Thoracic aorta (tissue), 2 donors: ENCODE results near the gene GIMD1. TPM values are rescaled to one million over a fixed set of nuclear protein-coding genes. Genes with fewer than 3 reads are reported as not detected.
"Not testable (repeated sequence)": the region's sequence is repeated elsewhere in the genome, so short reads cannot be mapped to it uniquely, and the experiment has no call there.

Source experiments
- ATAC-seq: fragments of 150-250 bp; one replicate; pipeline ENCODE4 v1.8.0; 2017; ENCODE audit warnings: low read depth; ENCODE audit not compliant: insufficient number of reproducible peaks, low FRiP score
- DNase-seq: peaks from one replicate; pipeline ENCODE4 v3.0.0-alpha.2; 2020; ENCODE audit warnings: low spot score
- H3K27ac ChIP-seq, 2 donors: fragments of 200-600 bp; sonication (generic); 1 replicate in 1 of 2; 2 replicates in 1 of 2; pipeline ENCODE4 v1.5.1; 2016; ENCODE audit warnings: mild to moderate bottlenecking in 2 of 2, moderate library complexity in 2 of 2
- H3K27me3 ChIP-seq: fragments of 200-600 bp; sonication (generic); replicated peaks from 2 replicates; pipeline ENCODE4 v1.6.0; 2016; ENCODE audit warnings: mild to moderate bottlenecking; ENCODE audit not compliant: insufficient read depth
- H3K36me3 ChIP-seq: fragments of 200-600 bp; sonication (generic); one replicate; pipeline ENCODE4 v1.5.1; 2016
- H3K4me1 ChIP-seq, 2 donors: fragments of 200-600 bp; sonication (generic); 1 replicate in 1 of 2; 2 replicates in 1 of 2; pipeline versions ENCODE4 v1.5.1 to v1.6.0; 2016; ENCODE audit warnings: low read depth in 2 of 2, mild to moderate bottlenecking in 1 of 2; ENCODE audit not compliant: control insufficient read depth in 1 of 2
- H3K4me3 ChIP-seq: fragments of 200-600 bp; sonication (generic); 2 replicates; pipeline ENCODE4 v1.5.1; 2016; ENCODE audit warnings: mild to moderate bottlenecking
- H3K9me3 ChIP-seq: fragments of 200-600 bp; sonication (generic); 2 replicates; pipeline ENCODE4 v1.5.1; 2016
- total RNA-seq, 2 donors: library from RNA; depleted of rRNA; stranded (reverse); fragments of >200 nt; gene quantifications; one replicate each; pipeline versions ENCODE4 v1.1.0 to v1.2.3, GENCODE V29; 2016
- TF ChIP-seq, protein P1 (sequence below): fragments of 200-600 bp; sonication (generic); IDR thresholded peaks from one replicate; pipeline ENCODE4 v1.5.1; 2019; ENCODE audit warnings: antibody characterized with exemption

The GIMD1 gene
- total RNA-seq, result not detected

DNA sequence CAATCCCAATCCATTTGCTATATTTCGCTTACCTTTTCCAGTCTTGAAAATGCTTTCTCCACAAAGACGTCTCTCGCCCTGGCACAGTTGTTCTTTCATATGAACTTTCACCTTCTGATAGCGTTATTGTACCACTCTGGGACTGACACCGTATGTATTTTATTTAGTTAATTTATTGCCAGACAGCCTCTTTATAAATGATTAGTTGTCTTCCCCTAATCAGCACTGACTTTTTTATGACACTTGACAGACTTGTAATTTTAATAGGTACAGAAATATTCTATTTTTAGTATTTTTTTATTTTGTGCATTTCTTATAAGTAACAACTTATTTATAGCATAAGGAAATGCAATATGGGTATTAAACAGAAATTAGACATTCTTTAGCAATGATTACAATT lies at the start of gene GIMD1:
GIMD1 (minus strand) TSS at position 101 of the 400 bp plus-strand sequence. CDS start 1,343 bp downstream, outside the sequence.
- Histone ChIP-seq H3K4me3 (peak within 1 kb of the TSS; percentile 53), H3K9me3 (no peaks in the 10 kb centered on the region), H3K27me3 (no peaks in the 10 kb centered on the region), H3K36me3 (no peaks in the 10 kb centered on the region), H3K27ac (no peak within 1 kb of the TSS), H3K4me1 (peaks cover 8 to 26% of the 10 kb centered on the region in 2 donors)
- DNase-seq (no peak), ATAC-seq (no peak)
- TF ChIP-seq, protein P1, sequence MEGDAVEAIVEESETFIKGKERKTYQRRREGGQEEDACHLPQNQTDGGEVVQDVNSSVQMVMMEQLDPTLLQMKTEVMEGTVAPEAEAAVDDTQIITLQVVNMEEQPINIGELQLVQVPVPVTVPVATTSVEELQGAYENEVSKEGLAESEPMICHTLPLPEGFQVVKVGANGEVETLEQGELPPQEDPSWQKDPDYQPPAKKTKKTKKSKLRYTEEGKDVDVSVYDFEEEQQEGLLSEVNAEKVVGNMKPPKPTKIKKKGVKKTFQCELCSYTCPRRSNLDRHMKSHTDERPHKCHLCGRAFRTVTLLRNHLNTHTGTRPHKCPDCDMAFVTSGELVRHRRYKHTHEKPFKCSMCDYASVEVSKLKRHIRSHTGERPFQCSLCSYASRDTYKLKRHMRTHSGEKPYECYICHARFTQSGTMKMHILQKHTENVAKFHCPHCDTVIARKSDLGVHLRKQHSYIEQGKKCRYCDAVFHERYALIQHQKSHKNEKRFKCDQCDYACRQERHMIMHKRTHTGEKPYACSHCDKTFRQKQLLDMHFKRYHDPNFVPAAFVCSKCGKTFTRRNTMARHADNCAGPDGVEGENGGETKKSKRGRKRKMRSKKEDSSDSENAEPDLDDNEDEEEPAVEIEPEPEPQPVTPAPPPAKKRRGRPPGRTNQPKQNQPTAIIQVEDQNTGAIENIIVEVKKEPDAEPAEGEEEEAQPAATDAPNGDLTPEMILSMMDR, result no peak

DNA sequence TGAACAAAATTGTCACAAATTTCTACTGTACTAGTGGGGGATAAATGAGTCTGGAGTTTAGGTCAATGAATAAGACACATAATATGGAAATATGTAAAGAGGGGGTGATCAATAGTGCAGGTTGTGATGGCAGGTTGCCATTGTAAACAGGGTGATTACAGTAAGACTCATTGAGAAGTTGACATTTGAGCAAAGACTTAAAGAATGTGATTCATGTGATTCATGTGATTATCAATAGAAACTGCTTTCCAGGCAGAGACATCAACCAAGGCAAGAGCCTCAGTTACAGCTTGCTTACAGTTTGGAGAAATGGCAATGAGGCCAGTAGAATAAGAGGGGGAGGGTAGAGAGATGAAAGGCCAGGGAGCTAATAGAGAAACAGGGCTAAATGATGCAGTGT lies 45.8 kb upstream of the GIMD1 start:
- H3K4me1 ChIP-seq, result no peaks in the 10 kb centered on the region
- H3K36me3 ChIP-seq, result no peaks in the 10 kb centered on the region
- H3K27ac ChIP-seq, result no peak overlapping the region
- H3K27me3 ChIP-seq, result no peaks in the 10 kb centered on the region
- no peak overlapping the region for H3K4me3 ChIP-seq
- ATAC-seq, result no peak
- DNase-seq, result no peak
- no peaks in the 10 kb centered on the region for H3K9me3 ChIP-seq
- TF ChIP-seq, protein P1, result no peak

- Histone ChIP-seq H3K27me3 (no peaks in the 10 kb centered on the region), H3K4me3 (no peak overlapping the region), H3K9me3 (no peaks in the 10 kb centered on the region), H3K27ac (no peak overlapping the region), H3K4me1 (no peaks in the 10 kb centered on the region), H3K36me3 (no peaks in the 10 kb centered on the region)
- ATAC-seq (no peak), DNase-seq (no peak)
- TF ChIP-seq, protein P1, result no peak
These were observed 41.6 kb upstream of the GIMD1 start for GRCh38 chr4:106409901-106410889.

GRCh38 chr4:106408004-106408403 lies 39.4 kb upstream of the GIMD1 start:
- H3K4me1 ChIP-seq, result not testable (repeated sequence)

DNA sequence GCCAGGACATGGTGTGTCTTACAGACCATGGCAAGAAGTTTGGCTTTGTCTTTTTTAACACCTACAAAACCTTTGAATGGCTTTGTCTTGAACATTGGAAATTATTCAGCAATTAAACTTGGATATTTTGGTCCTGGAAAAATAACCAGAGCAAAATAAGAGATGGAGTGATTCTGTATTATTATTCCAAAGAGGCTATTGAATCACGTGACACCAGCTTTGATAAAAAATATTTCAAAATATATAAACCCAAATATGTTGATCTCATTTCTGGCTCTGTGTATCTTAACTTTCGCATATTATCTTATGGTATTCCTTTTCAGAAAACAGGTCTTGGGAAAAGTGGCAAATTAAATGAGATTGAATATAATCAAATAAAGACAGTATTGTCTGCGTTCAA lies 32.6 kb upstream of the GIMD1 start:
- H3K36me3 ChIP-seq, result no peaks in the 10 kb centered on the region
- TF ChIP-seq, protein P1, result no peak
- no peak overlapping the region for H3K4me3 ChIP-seq
- H3K27ac ChIP-seq, result no peak overlapping the region
- no peaks in the 10 kb centered on the region for H3K27me3 ChIP-seq
- no peaks in the 10 kb centered on the region for H3K4me1 ChIP-seq
- DNase-seq (no peak), ATAC-seq (no peak)
- H3K9me3 ChIP-seq, result peaks cover 9% of the 10 kb centered on the region

More at GRCh38 chr4:106408004-106408403, 39.4 kb upstream of the GIMD1 start:
- not testable (repeated sequence) for H3K27me3 ChIP-seq, H3K27ac ChIP-seq, DNase-seq, H3K36me3 ChIP-seq, ATAC-seq, H3K4me3 ChIP-seq, H3K9me3 ChIP-seq

- not testable (repeated sequence) for H3K27ac ChIP-seq, H3K36me3 ChIP-seq, H3K4me1 ChIP-seq, H3K4me3 ChIP-seq, ATAC-seq, H3K27me3 ChIP-seq, DNase-seq
- peaks cover 26% of the 10 kb centered on the region for H3K9me3 ChIP-seq
These were observed 30.3 kb upstream of the GIMD1 start for GRCh38 chr4:106398898-106399297.
